ENCODE results near the gene MSANTD7.
"Not testable (repeated sequence)": the region's sequence is repeated elsewhere in the genome, so short reads cannot be mapped to it uniquely, and the experiment has no call there.

Gene MSANTD7

GRCh38 chr10:14837757-14838581, at the start of gene MSANTD7, which contains the start of the genes CDNF and HSPA14:
TSS of gene MSANTD7 (plus strand) at chr10:14838306. CDS start at chr10:14842285, 3,979 bp downstream.
TSS of gene CDNF (minus strand) at chr10:14838037. CDS start at chr10:14837946, 91 bp downstream.
TSS of gene HSPA14 (plus strand) at chr10:14838306. CDS start at chr10:14838403, 97 bp downstream.
- peak; percentile 86 to 100 (median 98) for DNase-seq

DNA sequence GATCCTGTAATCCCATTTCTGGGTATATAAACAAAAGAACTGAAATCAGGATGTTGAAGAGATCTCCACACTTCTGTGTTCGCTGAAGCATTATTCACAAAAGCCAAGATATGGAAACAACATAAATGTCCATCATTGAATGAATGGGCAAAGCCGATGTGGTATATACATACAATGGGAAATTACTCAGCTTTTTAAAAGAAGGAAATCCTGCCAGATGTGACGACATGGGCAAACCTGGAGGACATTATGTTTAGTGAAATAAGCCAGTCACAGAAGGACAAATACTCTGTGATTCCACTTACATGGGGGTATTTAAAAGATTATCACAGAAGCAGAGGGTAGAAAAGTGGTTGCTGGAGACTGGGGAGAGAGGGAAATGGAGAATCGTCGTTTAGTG, 39.5 kb upstream of the MSANTD7 start:
- DNase-seq: no peak

GRCh38 chr10:14800397-14800796, 37.7 kb upstream of the MSANTD7 start:
- DNase-seq: no peak

DNA sequence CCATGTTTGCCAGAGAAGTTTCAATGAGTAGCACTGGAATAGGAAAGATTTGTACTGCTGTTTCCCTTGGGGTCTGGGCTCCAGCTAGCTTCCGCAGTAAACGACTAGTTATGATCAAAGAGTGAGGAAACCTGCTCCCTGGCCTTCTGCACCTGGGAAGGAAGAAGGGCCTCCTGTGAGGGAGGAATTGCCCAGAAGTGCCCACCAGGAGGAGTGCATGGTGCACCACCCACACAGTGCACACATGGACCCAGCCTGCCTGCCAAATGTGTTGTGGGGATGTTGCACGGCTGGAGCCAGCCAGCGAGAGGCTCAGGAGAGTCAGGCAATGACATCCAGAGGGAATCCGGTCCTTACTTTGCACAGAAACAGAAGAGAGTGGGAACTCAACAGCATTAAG, 36.4 kb upstream of the MSANTD7 start:
- no peak for DNase-seq

DNA sequence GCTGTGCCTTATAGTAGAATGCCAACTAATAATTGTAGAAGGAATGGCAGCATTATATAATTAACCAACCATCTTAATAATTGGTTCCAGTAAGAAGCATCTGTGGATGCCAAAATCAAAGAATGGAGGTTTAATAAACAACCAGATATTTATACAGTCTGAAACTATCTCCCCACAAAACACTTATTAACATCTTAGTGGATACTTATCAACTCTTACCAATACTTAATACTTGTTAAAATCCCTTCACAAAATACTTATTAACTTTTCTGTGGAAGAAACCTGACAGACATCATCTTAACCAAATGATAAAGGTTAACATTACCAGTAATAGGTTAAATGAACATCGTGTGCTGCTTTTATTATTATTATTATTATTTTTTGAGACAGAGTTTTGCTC, 34.3 kb upstream of the MSANTD7 start:
- no peak for DNase-seq

- no peak for DNase-seq
Observed at GRCh38 chr10:14806318-14806717, 31.8 kb upstream of the MSANTD7 start.

DNA sequence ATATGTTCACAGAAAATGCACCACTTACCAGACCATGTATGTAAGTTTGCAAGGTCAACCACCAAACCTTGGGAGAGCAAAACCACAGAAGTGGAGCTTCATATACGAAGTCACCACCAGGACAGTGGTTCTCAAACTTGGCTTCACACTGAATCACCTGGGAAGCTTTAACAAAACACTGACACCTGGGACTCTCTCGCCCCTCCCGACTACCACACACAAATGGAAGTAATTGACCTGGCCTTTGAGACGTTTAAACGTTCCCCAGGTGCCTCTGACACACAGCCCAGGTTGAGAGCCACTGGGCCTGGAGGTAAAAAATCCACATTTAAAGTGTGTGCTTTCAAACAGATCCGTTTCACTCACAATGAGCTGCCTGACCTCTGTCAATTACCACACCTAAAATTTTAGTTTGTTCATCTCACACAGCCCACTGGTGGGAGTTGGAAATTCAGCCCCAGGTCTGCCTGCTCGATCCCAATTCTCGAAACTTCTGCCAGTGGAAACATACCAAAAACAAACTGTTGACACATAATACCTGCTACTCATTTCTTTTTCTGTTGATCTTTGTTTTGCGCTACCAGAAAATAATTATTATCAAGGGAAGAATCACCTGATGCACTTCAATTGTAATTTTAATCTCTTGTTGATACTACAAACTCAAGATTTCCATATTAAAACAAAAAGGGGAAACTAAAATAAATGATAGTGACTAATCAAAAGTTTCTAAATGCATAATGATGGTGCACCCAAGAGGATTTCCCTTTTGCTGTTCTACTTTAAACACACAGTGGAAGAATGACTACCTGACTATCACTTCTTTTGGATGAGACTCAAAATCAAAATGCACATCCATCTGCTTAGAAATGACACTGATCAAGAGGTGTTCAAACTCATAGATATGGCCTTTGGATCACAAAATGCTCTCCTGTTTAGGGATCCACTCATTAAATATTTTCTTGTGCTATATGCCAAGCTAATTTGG, 26.8 kb upstream of the MSANTD7 start:
- no peak for DNase-seq

DNA sequence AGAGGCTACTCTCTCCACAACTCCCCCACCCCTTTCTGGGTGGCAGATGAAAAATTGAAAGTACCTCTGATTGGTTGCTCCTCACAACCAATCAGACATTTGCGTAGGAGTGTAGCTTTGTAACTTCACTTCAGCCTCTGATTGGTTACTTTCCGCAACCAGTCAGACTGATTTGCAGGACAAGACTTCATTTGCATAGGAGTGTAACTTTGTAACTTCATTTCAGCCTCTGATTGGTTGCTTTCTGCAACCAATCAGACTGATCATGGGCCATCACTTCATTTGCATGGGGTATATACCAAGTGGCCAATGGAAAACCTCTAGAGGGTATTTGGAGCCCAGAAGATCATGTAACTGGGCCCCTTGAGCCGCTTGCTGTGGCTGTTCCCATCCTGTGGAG, 25.8 kb upstream of the MSANTD7 start:
- no peak for DNase-seq

- DNase-seq: no peak
Observed at GRCh38 chr10:14815681-14816080, 22.4 kb upstream of the MSANTD7 start.

DNA sequence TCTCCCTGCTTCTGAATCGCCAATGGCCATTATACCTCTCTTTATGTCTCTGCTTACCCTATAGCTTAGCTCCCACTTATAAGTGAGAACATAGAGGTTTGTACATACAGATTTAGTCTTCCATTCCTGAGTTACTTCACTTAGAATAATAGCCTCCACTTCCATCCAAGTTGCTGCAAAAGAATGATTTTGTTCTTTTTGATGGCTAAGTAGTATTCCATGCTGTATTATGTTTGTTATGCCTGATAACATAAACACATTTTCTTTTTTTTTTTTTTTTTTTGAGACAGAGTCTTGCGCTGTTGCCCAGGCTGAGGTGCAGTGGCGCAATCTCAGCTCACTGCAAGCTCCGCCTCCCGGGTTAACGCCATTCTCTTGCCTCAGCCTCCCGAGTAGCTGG, 21.4 kb upstream of the MSANTD7 start:
- not testable (repeated sequence) for DNase-seq

DNA sequence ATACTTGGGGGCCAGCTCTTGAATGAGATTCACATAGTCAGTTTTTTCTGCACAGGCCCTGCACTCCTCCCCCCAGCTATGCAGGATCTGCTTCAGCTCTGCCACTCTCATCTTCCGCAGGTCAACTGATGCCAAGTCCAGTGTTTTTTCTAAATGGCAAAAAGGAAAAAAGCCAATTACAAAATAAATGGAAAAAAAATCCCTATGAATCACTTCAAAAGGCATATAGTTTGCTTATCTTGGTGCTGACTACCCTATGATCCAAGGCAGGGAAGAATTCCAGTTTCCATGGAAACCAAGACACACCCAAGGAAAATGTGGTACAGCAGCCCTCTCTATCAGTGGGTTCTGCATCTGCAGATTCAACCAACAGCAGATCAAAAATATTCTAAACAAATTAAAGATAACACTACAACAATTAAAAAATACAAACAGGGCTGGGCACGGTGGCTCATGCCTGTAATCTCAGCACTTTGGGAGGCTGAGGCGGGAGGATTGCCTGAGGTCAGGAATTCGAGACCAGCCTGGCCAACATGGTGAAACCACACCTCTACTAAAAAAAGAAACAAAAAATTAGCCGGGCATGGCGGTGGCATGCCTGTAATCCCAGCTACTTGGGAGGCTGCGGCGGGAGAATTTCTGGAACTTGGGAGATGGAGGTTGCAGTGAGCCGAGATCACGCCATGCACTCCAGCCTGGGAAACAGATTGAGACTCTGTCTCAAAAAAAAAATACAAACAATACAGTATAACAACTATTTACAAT, 17.9 kb upstream of the MSANTD7 start:
- peak in 4 of 58 donors; percentile 1 to 17 (median 7) for DNase-seq

DNA sequence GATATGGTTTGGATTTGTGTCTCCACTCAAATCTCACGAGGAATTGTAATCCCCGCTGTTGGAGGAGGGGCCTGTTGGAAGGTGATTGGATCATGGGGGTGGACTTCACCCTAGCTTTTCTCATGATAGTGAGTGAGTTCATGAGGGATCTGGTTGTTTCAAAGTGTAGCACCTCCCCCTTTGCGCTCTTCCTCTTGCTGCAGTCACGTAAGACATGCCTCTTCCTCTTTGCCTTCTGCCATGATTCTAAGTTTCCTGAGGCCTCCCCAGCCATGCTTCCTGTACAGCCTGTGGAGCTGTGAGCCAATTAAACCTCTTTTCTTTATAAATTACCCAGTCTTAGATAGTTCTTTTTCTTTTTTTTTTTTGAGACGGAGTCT, 17.3 kb upstream of the MSANTD7 start:
- DNase-seq: no peak

DNA sequence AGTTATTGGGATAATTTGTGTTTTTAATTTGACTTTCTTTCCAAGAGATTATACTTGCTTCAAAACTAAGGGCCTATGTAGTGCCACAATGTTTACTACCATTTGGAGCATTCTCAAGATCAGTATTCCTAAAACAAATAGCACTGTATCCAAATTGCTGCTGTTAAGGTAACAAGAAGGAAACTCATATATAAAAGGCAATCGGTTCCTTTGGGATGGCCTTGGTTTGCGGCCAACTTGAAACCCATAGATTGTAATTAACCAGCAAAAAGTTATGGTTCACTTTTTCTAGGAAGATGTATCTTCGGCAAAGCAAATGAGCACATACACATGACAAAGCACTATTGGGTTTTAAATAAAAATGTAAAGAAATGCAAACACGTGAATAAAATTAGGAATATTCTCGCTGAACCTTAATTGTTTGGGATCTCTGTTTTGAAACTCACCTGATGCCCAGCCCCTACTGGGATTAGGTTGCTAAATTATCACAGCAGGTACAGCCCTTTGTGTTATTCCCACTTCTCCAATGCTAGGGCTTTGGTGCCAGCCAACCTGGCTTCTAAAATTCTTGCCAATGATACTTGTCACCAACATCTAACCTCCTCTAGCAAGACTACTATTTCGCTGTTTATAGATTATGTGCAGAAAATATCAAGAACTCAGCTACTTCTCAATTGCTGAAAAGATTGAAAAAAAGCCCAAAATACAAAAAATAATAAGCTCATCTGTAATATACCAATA, 16.3 kb upstream of the MSANTD7 start:
- no peak for DNase-seq

- peak in 9 of 58 donors; percentile 2 to 32 (median 8) for DNase-seq
Observed at GRCh38 chr10:14822879-14823755, 15.0 kb upstream of the MSANTD7 start.

DNA sequence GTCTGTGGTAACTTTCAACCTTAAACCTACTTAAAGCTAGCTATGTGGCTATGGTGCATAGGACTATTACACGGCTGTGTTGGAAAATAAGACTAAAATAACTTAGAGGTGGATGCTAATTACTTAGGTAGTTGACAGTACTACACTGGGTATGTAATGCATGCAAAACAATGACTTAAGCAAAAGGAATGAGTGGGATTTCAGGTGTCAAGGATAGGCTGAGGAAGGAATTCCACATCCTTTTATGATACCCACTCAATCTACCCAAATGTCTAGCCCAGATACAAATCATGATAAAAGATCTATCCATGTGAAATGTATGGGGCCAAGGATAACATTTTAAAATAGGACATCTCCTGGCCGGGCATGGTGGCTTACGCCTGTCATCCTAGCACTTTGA, 14.1 kb upstream of the MSANTD7 start:
- DNase-seq: no peak

DNA sequence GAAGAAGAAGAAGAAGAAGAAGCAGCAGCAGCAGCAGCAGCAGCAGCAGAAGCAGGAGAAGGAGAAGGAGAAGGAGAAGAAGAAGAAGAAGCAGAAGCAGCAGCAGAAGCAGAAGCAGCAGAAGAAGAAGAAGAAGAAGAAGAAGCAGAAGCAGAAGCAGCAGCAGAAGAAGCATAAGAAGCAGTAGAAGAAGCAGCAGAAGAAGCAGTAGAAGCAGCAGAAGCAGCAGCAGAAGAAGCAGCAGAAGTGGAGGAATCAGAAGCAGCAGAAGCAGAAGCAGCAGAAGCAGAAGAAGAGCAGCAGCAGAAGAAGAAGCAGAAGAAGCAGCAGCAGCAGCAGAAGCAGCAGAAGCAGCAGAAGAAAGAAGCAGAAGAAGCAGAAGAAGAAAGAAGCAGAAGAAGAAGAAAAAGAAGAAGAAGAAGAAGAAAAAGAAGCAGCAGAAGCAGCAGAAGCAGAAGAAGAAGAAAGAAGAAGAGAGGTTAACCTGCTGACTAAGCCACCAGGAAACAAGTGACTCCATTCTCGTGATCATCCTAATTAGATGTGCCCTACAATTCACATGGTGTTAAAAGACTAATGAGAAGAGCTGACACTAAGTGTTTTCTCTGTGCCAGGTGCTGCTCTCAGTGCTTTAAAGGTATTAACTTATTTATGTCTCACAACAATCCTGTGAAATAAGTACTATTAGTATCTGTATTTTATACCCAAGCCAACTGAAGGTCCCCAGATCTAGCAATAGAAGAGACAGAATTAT, 11.9 kb upstream of the MSANTD7 start:
- no peak for DNase-seq

DNA sequence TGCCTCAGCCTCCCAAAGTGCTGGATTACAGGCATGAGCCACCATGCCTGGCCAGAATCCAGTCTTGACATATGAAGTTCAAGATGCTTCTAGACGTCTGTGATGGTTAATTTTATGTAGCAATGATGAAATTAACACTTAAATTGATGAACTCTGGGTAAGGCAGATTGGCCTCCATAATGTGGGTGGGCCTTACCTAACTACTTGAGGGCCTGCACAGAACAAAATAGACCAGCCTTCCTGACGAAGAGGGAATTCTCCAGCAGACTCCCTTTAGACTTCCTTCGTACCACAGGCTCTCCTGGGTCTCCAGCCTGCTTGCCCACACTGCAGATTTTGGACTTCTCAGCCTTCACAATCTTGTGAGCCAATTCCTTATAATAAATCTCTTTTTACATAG, 5.0 kb upstream of the MSANTD7 start:
- no peak for DNase-seq

GRCh38 chr10:14836208-14836607, 1.9 kb upstream of the MSANTD7 start:
- no peak for DNase-seq
